Embryonic facial prominence (tissue), 1 donor: ENCODE measurements around the gene LARP4B.

Source experiments
- DNase-seq: peaks from one replicate; pipeline ENCODE4 v3.0.0-alpha.2; 2016; ENCODE audit errors: extremely low spot score

Gene LARP4B

GRCh38 chr10:867807-868206 lies 63.7 kb downstream of the LARP4B start:
- DNase-seq, result no peak

GRCh38 chr10:866577-866941 lies 64.9 kb downstream of the LARP4B start:
- no peak for DNase-seq

GRCh38 chr10:865924-866576 lies 65.5 kb downstream of the LARP4B start:
- no peak for DNase-seq

GRCh38 chr10:865257-865656 lies 66.2 kb downstream of the LARP4B start:
- no peak for DNase-seq

DNA sequence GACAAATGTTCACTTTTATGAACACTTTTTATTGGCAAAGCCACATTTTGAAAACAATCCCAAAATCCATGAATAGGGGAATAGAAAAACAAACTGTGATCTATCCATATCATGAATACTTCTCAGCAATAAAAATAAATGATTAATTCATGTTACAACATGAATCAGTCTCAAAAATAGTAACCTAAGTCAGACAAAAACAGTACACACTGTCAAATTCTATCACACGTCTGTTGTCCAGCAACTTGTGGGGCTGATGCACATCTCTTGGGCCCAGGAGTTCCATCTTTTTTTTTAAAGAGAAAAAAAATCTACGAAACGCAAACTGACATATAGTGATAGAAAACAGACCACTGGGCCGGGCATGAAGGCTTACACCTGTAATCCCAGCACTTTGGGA lies 71.0 kb downstream of the LARP4B start:
- DNase-seq, result no peak

- no peak for DNase-seq
Observed at GRCh38 chr10:856416-857157, 74.9 kb downstream of the LARP4B start.

DNA sequence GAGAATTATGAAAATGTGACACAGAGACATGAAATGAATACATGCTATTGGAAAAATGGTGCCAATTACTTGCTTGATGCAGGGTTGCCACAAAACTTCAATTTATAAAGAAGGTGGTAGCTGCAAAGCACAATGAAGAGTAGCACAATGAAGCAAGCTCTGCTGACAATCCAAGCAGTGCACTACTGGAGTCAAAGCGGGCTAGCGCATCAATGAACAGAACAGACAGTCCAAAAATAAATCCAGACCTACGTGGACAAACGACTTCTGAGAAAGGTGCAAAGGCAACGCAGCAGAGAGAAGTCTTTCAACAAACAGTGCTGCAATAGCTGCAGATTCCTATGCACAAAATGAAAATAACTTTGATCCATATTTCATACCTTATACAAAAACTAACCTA lies 75.8 kb downstream of the LARP4B start:
- no peak for DNase-seq

DNA sequence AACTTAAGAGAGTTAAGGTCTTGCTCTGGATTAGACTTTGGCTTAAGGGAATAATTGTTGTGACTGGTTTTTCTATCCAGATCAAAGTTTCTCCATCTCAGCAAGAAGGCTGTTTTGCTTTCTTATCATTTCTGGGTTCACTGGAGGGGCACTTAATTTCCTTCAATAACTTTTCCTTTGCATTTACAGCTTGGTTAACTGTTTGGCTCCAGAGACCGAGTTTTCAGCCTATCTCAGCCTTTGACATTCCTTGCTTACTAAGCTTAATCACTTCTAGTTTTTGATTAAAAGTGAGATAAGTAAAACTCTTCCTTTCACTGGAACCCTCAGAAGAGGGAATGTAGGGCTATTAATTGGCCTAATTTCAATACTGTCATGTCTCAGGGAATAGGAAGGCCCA lies 76.4 kb downstream of the LARP4B start:
- no peak for DNase-seq

GRCh38 chr10:853017-853416 lies 78.5 kb downstream of the LARP4B start:
- no peak for DNase-seq

DNA sequence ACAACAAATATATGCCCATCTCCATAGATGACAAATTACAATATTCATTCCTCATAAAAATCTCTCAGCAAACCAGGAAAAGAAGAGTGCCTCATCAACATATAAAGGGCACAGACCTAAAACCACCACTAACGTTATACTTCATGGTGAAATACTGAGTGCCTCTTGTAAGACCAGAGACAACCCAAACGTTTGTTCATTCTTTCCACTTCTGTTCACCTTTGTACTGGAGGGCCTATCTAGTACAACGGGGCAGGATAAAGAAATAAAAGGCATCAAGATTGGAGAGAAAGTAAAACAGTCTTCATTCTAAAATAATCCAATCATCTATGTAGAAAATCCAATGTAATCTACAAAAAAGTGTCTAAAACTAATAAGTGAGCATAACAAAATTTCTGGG lies 79.1 kb downstream of the LARP4B start:
- no peak for DNase-seq

DNA sequence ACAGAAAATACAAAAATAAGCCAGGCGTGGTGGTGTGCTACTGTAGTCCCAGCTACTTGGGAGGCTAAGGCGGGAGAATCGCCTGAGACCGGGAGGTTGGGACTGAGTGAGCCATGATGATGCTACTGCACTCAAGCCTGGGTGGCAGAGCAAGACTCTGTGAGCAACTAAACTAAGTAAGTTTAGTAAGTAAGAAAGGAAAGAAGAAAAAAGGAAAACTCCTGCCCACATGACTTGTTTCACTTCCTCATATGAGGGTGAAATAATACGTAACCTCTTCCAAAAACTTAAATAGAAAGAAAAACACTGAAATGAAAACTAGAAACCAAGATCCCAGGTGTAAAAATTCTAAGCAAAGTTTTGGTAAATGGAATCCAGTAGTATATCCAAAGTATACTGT lies 79.6 kb downstream of the LARP4B start:
- DNase-seq, result no peak

DNA sequence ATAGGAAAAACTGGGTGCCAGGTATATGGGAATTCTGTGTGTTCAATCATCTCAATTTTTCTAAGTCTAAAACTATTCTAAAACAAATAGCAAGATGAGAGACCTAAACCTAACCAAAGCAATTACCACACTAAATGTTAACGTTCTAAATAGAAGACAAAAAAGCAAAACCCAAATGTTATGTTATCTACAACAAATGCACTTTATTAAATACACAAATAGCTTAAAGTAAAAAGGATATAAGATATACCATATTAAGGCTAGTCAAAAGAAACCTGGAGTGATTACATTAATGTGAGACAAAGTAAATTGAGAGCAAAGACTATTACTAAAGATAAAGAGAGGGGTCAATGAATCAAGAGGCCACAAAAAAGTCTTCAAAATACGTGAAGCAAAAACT lies 81.4 kb downstream of the LARP4B start:
- DNase-seq, result no peak

DNA sequence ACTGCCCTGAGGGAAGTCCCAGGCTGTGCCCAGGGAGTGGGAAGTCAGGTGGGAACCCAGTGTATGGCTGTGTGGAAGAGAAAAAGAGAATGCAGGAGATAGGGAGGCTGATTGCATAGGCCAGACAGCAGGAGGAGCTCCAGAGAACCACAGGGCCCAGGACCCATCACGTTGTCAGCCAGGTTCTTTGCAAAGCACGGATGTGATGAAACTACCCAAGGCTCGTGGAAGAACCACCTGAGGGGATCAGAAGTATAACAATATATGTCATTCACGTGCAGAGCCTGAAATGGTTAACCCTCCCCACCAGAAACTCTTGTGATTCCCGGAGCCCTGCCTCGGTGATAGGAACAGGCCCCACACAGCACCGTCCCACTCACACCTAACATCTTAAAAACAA lies 83.6 kb downstream of the LARP4B start:
- DNase-seq, result no peak

GRCh38 chr10:846126-846685 lies 85.3 kb downstream of the LARP4B start:
- DNase-seq, result no peak

GRCh38 chr10:845526-845925 lies 86.0 kb downstream of the LARP4B start:
- DNase-seq, result no peak

DNA sequence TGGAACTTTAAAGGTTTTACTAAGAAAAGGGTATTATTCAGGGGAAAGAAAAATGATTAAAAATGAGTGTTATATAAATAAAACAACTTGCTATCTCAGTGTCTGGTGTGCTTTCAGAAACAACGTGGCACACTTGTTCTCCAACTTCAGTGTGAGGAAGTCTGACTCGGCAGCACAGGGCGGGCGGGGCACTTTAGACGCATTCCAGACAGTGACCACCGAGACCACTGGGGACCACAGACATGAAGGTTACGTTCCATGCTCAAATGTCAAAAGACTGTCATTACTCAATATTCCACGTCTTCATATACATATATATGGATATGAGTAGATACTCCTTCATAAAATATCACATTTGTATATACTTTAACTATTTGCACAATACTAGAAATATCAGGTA lies 87.0 kb downstream of the LARP4B start:
- DNase-seq, result no peak

DNA sequence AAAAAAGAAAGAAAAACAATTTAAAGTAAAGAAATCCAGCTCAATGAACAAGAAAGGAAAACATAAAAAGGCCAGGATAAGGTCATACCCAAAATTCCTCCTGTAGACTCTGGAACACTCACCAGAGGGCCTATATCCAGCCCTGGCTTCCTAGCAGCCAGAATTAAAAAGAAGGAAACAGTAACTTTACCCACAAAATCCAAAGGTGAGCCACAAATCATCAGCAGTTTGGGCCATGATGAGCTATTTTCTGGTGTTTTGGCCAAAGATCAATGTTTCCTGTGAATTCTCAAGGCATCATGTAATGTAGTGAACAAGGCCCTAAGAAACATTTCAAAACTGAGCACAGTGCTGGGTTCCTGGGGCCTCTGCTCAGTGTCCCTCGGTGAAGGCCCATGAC lies 87.8 kb downstream of the LARP4B start:
- no peak for DNase-seq

- DNase-seq, result no peak
Observed at GRCh38 chr10:842795-843194, 88.7 kb downstream of the LARP4B start.

- DNase-seq, result no peak
Observed at GRCh38 chr10:841535-841934, 90.0 kb downstream of the LARP4B start.

GRCh38 chr10:839550-840205 lies 91.8 kb downstream of the LARP4B start:
- no peak for DNase-seq

DNA sequence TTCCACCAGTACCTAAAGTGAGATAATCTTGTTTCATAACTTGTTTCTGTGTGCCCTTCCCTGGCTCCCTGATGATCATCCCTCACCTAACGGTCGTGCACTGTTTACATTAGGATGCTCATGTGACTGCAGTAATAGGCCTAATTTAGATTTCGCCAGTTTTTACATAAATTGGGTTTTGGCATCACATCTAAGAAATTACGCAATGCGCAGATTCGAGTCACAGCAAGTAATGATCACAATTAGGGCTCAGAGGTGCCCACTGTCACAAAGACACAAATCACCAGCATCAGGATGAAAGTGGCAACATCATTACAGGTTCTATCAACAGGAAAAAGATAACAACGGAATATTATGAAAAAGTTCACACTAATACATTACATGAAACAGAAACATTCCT lies 94.7 kb downstream of the LARP4B start:
- DNase-seq, result no peak

- no peak for DNase-seq
Observed at GRCh38 chr10:834493-834892, 97.0 kb downstream of the LARP4B start.

DNA sequence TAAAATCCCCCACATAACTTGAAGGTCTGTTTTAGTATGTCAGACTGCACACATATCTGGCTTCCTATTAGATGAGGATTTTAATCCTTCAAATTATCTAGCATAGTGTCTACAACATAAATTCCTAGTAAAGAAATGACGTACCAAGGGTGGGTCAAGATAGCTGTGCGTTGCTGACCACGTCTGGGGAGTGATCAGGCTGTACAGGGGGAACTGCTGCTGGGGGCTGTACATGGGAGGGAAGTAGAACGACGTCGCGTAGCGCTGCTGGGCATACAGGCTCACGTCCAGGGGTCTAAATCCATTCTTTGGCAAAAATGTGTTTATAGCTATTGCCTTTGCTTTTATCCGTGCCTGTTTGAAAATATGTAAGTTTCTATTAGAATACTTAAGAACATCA lies 102.3 kb downstream of the LARP4B start:
- DNase-seq, result no peak
